HCT116 (cell line): Measurements from ENCODE around the gene KRT83. TPM values are rescaled to one million over a fixed set of nuclear protein-coding genes. Genes with fewer than 3 reads are reported as not detected.

Source experiments
- ATAC-seq: fragments of 200-7000 bp; cut with Tn5 transposase; 2 replicates; pipeline ENCODE4 v1.9.1; 2020; ENCODE audit warnings: mild to moderate bottlenecking, moderate library complexity
- BruUV-seq: library from RNA; stranded (reverse); fragments of 400-500 nt; replicated peaks from 2 replicates; lab custom pipeline; 2021; lab: Mats Ljungman, UMichigan
- CTCF ChIA-PET: fragments of 300-600 bp; sonication (Branson Sonifier 250); formaldehyde crosslinking; loops from one replicate; lab custom pipeline; 2021; ENCODE audit warnings: antibody characterized with exemption; lab: Charles Lee
- POLR2A ChIA-PET: fragments of 300-600, 350-600 bp; sonication (Branson Sonifier 250); formaldehyde crosslinking; loops from one replicate; lab custom pipeline; 2021; ENCODE audit warnings: antibody characterized with exemption; lab: Charles Lee
- RAD21 ChIA-PET, 2 experiments: fragments of 300-600 bp; sonication (Branson Sonifier 250); formaldehyde crosslinking; loops; one replicate each; lab custom pipeline; 2023; ENCODE audit warnings: low total read pairs in 2 of 2; ENCODE audit not compliant: uncharacterized antibody in 2 of 2, unreplicated experiment in 2 of 2, low non-redundant PET in 1 of 2; lab: Charles Lee
- DNase-seq: peaks from one replicate; pipeline ENCODE4 v3.0.0-alpha.2; 2010; ENCODE audit warnings: low read depth, low spot score
- H2AFZ ChIP-seq: fragments of 200-600 bp; shearing (Covaris generic), sonication (generic); 2 replicates; pipeline ENCODE4 v1.6.1; 2017; ENCODE audit warnings: low read depth, mixed run types, mixed read lengths, antibody characterized with exemption, low read length; ENCODE audit not compliant: poor library complexity, severe bottlenecking
- H3K27ac ChIP-seq: 2 replicates; pipeline ENCODE4 v1.5.1; 2012; ENCODE audit warnings: low read depth, low read length
- H3K27me3 ChIP-seq: fragments of 200-600 bp; sonication (generic); 2 replicates; pipeline ENCODE4 v1.6.1; 2016; ENCODE audit warnings: mixed run types, low read length, mixed read lengths; ENCODE audit not compliant: insufficient read depth
- H3K36me3 ChIP-seq, 2 experiments: fragments of 200-500 bp in 1 of 2; fragments of 200-600 bp in 1 of 2; sonication (Bioruptor generic) in 1 of 2; sonication (generic) in 1 of 2; 2 replicates each; pipeline versions ENCODE4 v1.5.1 to v1.6.1; 2014 to 2016; ENCODE audit warnings: low read length in 2 of 2, inconsistent platforms in 1 of 2, mixed read lengths in 1 of 2, mixed run types in 1 of 2; ENCODE audit not compliant: insufficient read depth in 2 of 2, control insufficient read depth in 1 of 2
- H3K4me1 ChIP-seq, 2 experiments: fragments of 200-600 bp in 1 of 2; sonication (generic) in 1 of 2; 2 replicates each; pipeline versions ENCODE4 v1.5.1 to v1.6.1; 2012 to 2017; ENCODE audit warnings: low read length in 2 of 2, inconsistent platforms in 1 of 2, mild to moderate bottlenecking in 1 of 2, mixed read lengths in 1 of 2, mixed run types in 1 of 2, moderate library complexity in 1 of 2; ENCODE audit not compliant: insufficient read depth in 2 of 2, control insufficient read depth in 1 of 2
- H3K4me2 ChIP-seq: fragments of 200-600 bp; sonication (generic); 2 replicates; pipeline ENCODE4 v1.6.1; 2017; ENCODE audit warnings: mixed run types, low read length, mixed read lengths
- H3K4me3 ChIP-seq, 2 experiments: fragments of 200-600 bp in 1 of 2; sonication (generic) in 1 of 2; replicated peaks in 1 of 2; 2 replicates each; pipeline ENCODE4 v1.5.1; 2011 to 2016; ENCODE audit warnings: low read length in 2 of 2, control low read depth in 1 of 2, low read depth in 1 of 2, mild to moderate bottlenecking in 1 of 2, mixed read lengths in 1 of 2, mixed run types in 1 of 2
- H3K79me2 ChIP-seq: fragments of 200-600 bp; sonication (generic); 2 replicates; pipeline ENCODE4 v1.6.1; 2017; ENCODE audit warnings: mild to moderate bottlenecking, mixed run types, low read length, moderate library complexity, mixed read lengths; ENCODE audit not compliant: insufficient read depth
- H3K9ac ChIP-seq: fragments of 200-600 bp; sonication (generic); 2 replicates; pipeline ENCODE4 v1.6.1; 2016; ENCODE audit warnings: low read length, mixed read lengths
- H3K9me2 ChIP-seq: fragments of 200-600 bp; sonication (generic), shearing (Covaris generic); 2 replicates; pipeline ENCODE4 v1.6.1; 2017; ENCODE audit warnings: mixed run types, mild to moderate bottlenecking, moderate library complexity; ENCODE audit not compliant: insufficient read depth
- H3K9me3 ChIP-seq, 2 experiments: fragments of 200-500 bp in 1 of 2; fragments of 200-600 bp in 1 of 2; sonication (Bioruptor generic) in 1 of 2; sonication (generic) in 1 of 2; 2 replicates each; pipeline ENCODE4 v1.6.1; 2014 to 2017; ENCODE audit warnings: low read length in 2 of 2, mixed read lengths in 2 of 2, inconsistent platforms in 1 of 2, low read depth in 1 of 2, mild to moderate bottlenecking in 1 of 2, mixed run types in 1 of 2, moderate library complexity in 1 of 2; ENCODE audit not compliant: control insufficient read depth in 1 of 2, insufficient read depth in 1 of 2
- H4K20me1 ChIP-seq: fragments of 200-600 bp; sonication (generic), shearing (Covaris generic); 2 replicates; pipeline ENCODE4 v1.6.1; 2017; ENCODE audit warnings: mixed run types, mild to moderate bottlenecking, moderate library complexity; ENCODE audit not compliant: insufficient read depth
- CBX3 ChIP-seq: IDR thresholded peaks from 2 replicates; pipeline ENCODE4 v1.6.1; 2012; ENCODE audit warnings: low read depth
- CEBPB ChIP-seq: IDR thresholded peaks from 2 replicates; pipeline ENCODE4 v1.6.1; 2012; ENCODE audit warnings: low read depth
- CTCF ChIP-seq, 3 experiments: fragments of 200-600 bp in 1 of 3; sonication (generic) in 1 of 3; IDR thresholded peaks in 2 of 3; conservative IDR thresholded peaks in 1 of 3; 2 replicates each; pipeline ENCODE4 v1.5.1; 2012 to 2017; ENCODE audit warnings: low read depth in 2 of 3, low read length in 2 of 3, antibody characterized with exemption in 1 of 3, borderline replicate concordance in 1 of 3, control low read depth in 1 of 3, mild to moderate bottlenecking in 1 of 3, mixed read lengths in 1 of 3, mixed run types in 1 of 3, moderate library complexity in 1 of 3; ENCODE audit not compliant: insufficient read depth in 1 of 3
- EGR1 ChIP-seq: IDR thresholded peaks from 2 replicates; pipeline ENCODE4 v1.6.1; 2012; ENCODE audit warnings: low read depth
- ELF1 ChIP-seq: IDR thresholded peaks from 2 replicates; pipeline ENCODE4 v1.6.1; 2012; ENCODE audit warnings: low read depth, borderline replicate concordance
- EZH2 ChIP-seq: fragments of 200-600 bp; sonication (generic); IDR thresholded peaks from 2 replicates; pipeline ENCODE4 v1.6.1; 2017; ENCODE audit warnings: antibody characterized with exemption, mixed run types
- EZH2phosphoT487 ChIP-seq: fragments of 200-600 bp; IDR thresholded peaks from 2 replicates; pipeline ENCODE4 v1.6.1; 2018; ENCODE audit warnings: antibody characterized with exemption, borderline replicate concordance
- JUND ChIP-seq: IDR thresholded peaks from 2 replicates; pipeline ENCODE4 v1.6.1; 2012
- MAX ChIP-seq: IDR thresholded peaks from 2 replicates; pipeline ENCODE4 v1.6.1; 2012
- POLR2A ChIP-seq: IDR thresholded peaks from 2 replicates; pipeline ENCODE4 v1.7.0; 2011; ENCODE audit warnings: borderline replicate concordance; ENCODE audit not compliant: insufficient read depth, insufficient read length; ENCODE audit errors: extremely low read depth
- POLR2AphosphoS5 ChIP-seq: IDR thresholded peaks from 2 replicates; pipeline ENCODE4 v1.6.1; 2011; ENCODE audit warnings: mild to moderate bottlenecking, low read depth, low read length, moderate library complexity
- RAD21 ChIP-seq: IDR thresholded peaks from 2 replicates; pipeline ENCODE4 v1.6.1; 2012; ENCODE audit warnings: low read depth, mild to moderate bottlenecking
- SIN3A ChIP-seq: IDR thresholded peaks from 2 replicates; pipeline ENCODE4 v1.6.1; 2012; ENCODE audit warnings: low read depth
- SP1 ChIP-seq: IDR thresholded peaks from 2 replicates; pipeline ENCODE4 v1.6.1; 2012; ENCODE audit warnings: low read depth
- TCF7L2 ChIP-seq: IDR thresholded peaks from 2 replicates; pipeline ENCODE4 v1.7.0; 2011; ENCODE audit warnings: borderline replicate concordance, inconsistent platforms; ENCODE audit not compliant: insufficient read depth, insufficient read length; ENCODE audit errors: extremely low read depth
- YY1 ChIP-seq: IDR thresholded peaks from 2 replicates; pipeline ENCODE4 v1.6.1; 2011; ENCODE audit warnings: low read length, low read depth, moderate library complexity, mild to moderate bottlenecking; ENCODE audit not compliant: insufficient replicate concordance; ENCODE audit errors: extremely low read depth
- ZBTB33 ChIP-seq: IDR thresholded peaks from 2 replicates; pipeline ENCODE4 v1.6.1; 2011; ENCODE audit warnings: mild to moderate bottlenecking, low read length, moderate library complexity; ENCODE audit not compliant: insufficient replicate concordance; ENCODE audit errors: extremely low read depth
- ZFX ChIP-seq: fragments of 450-650 bp; IDR thresholded peaks from 2 replicates; pipeline ENCODE4 v1.6.1; 2017
- ZNF274 ChIP-seq: fragments of 200-500 bp; sonication (Bioruptor generic); IDR thresholded peaks from 2 replicates; pipeline ENCODE4 v1.6.1; 2014; ENCODE audit warnings: mild to moderate bottlenecking, low read depth, low read length, inconsistent platforms
- intact Hi-C: fragments of 100-400 bp; cut with micrococcal nuclease; formaldehyde crosslinking; loops from 2 replicates; pipeline ENCODE4 v1.10.0; 2022
- total RNA-seq: library from RNA; stranded (reverse); gene quantifications from one replicate; pipeline ENCODE4 v1.2.1, GENCODE V29; 2021; ENCODE audit not compliant: unreplicated experiment

KRT83 gene
- total RNA-seq, 1 experiment from 2014 or later, result not detected

- H3K4me3 ChIP-seq, result no peak overlapping the region
- TF ChIP-seq YY1 (no peak), SIN3A (no peak), RAD21 (no peak), SP1 (no peak), ZBTB33 (no peak), POLR2A (no peak), EGR1 (no peak), EZH2phosphoT487 (no peak), POLR2AphosphoS5 (no peak; the same call in 1 of the 2 replicates), MAX (no peak), JUND (no peak), TCF7L2 (no peak), CTCF (IDR thresholded peaks at IDR 0.05 in 2 of 3, conservative IDR thresholded peaks at IDR 0.05 in 1 of 3; ENCODE audit: borderline replicate concordance in 1 of 3, insufficient read depth in 1 of 3, low read depth in 2 of 3, low read length in 2 of 3) (no peak), ZFX (no peak), ZNF274 (no peak), EZH2 (no peak), CBX3 (no peak), CEBPB (no peak), ELF1 (no peak)
- TF ChIP-seq, all 23 proteins: peak for 0
- H3K4me1 ChIP-seq, result peaks cover 41 to 57% of the 10 kb centered on the region in 2 experiments
- DNase-seq (no peak), ATAC-seq (no peak)
- no peaks in the 10 kb centered on the region for H4K20me1 ChIP-seq
- no peaks in the 10 kb centered on the region for H3K9me3 ChIP-seq
- intact Hi-C loops, result no loop called here
- H3K36me3 ChIP-seq, result no peaks in the 10 kb centered on the region
- RAD21 ChIA-PET, result no interaction called here
- H2AFZ ChIP-seq, result no peak overlapping the region
- POLR2A ChIA-PET, result interaction anchor here (0.9 to 6.1 kb wide), 5 partner anchors 13 to 86 kb away, joined by 3 to 32 read pairs (median 6); partner anchors contain the start of gene KRT80
- H3K9me2 ChIP-seq, result no peaks in the 10 kb centered on the region
- H3K9ac ChIP-seq, result peak overlapping the region; percentile 69; the same call in 1 of the 2 replicates
- no peak overlapping the region for H3K27ac ChIP-seq
- CTCF ChIA-PET, result interaction anchor here (0.7 to 5.1 kb wide), 12 partner anchors 15 to 1045 kb away, joined by 3 to 24 read pairs (median 6); no protein-coding TSS in a partner anchor
- H3K27me3 ChIP-seq, result no peaks in the 10 kb centered on the region
- no TSS peak for BruUV-seq
- H3K4me2 ChIP-seq, result peak overlapping the region; percentile 88
- no peaks in the 10 kb centered on the region for H3K79me2 ChIP-seq
Measured at GRCh38 chr12:52277486-52278245, 43.5 kb downstream of the KRT83 start.
